Measurements from ENCODE around the gene STEAP1B.
"Not testable (repeated sequence)": the region's sequence is repeated elsewhere in the genome, so short reads cannot be mapped to it uniquely, and the experiment has no call there.

The STEAP1B gene

DNA sequence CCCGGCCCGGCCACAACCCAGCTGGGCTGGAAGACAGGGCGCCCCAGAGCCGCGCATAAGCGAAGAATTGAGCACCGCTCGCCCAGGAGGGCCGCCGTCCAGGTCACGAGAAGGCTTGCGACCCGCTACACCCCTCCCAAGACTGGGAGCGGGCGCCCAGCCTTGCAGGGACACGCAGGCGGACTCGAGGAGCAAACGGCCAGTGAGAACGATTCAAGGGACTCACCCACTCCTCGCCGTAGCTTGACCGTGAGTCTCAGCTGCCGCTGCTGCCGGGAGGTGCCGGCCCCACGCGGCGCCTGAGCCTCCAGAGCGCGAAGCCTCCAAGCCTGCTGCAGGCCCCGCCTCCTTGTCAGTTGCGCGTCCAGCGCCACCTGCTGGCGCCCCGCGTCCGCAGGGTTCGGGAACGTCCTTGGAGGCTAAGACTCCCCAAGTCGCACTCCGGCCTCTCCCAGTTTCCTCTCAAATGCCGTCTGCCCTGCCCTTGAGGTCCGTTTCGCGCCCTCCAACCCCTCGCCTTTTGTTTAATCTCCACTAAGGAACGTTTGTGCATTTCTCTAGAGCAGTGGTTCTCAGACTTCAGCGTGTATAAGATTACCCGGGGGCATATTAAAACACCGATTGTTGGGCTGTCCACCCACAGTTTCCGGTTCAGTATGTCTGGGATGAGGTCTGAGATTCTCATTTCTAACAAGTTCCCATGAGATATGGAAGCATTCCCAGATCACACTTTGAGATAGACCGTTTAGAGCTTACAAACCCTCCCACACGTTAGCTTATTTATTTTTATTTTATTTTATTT, at the start of gene STEAP1B:
Gene STEAP1B (minus strand): TSS at position 301 of the 802 bp plus-strand sequence. CDS start 5,333 bp downstream, outside the sequence.
- ATAC-seq = peak; percentile 95 to 96

DNA sequence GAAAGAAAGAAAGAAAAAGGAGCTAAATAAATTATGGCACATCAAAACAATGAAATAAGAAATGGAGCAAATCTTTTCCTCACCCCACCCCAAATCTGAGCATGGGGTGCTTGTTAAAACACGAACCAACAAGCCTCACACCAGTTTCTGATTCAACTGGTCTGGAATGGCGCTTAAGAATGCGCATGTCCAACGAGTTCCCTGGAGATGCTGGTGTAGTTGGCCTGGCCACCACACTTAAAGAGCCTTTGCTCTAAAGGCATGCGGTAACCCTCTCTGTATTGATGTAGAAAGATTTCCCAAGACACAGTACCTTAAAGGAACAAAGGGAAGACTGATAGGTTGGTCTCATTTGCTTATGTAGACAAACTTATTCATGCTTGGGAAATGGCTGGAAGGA, 49.1 kb upstream of the STEAP1B start:
- no peak for ATAC-seq

DNA sequence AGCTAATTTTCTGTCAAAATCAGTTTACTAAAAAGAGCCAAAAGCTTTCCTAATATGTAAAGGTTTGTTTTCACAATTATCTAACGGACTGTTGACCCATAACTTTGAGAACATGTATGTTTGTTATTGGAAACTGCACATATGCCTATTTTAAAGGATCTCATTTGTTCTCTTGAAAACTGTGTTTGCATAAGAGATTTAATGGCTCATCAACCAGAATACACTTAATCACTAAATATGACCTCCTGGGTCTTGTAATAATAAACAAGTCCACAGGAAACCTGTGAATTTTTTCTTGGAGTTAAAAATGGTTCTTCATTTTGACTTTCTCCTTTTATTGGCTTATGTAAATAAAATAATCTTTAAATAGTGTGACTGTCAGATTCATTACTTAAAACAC, 48.3 kb upstream of the STEAP1B start:
- ATAC-seq = no peak

DNA sequence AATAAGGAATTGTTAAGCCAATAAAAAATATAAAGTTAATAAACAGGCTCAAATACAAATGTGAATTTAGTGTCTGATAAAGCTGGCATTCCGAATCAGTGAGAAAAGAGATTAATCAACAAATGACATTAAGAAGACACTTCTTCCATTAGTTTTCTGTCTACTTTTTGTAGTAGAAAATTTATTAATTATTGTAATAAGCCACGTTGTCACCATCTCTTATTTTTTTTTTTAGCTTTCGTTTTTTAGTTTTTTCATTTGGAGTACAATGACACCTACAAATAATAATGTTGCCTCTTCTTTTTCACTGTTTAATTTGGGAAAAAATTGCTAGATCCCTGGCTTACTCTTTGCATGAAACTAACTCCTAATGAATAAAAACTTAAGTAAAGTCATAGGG, 46.8 kb upstream of the STEAP1B start:
- ATAC-seq = no peak

GRCh38 chr7:22545529-22545928, 45.5 kb upstream of the STEAP1B start:
- no peak for ATAC-seq

- no peak for ATAC-seq
These were observed 44.3 kb upstream of the STEAP1B start for GRCh38 chr7:22544245-22544644.

DNA sequence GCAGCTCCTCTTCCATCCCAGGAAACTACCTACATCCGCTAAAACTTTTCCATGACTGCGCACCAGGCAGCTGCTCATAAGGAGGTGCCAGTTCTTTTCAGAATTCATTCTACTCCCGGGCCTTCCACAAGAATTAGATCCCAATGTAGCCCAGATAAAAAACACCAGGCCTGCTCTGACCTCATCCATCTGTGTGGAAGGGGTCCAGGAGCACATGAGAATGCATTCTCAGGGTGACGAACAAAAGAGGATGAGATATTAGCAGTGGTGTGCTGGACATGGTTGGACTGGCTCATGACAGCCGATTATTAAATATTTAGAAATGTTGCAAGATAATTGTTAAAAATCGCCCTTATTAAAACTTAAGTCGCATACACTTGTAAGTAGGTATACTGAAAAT, 43.2 kb upstream of the STEAP1B start:
- ATAC-seq = no peak

- ATAC-seq = no peak
These were observed 42.7 kb upstream of the STEAP1B start for GRCh38 chr7:22542669-22543068.

DNA sequence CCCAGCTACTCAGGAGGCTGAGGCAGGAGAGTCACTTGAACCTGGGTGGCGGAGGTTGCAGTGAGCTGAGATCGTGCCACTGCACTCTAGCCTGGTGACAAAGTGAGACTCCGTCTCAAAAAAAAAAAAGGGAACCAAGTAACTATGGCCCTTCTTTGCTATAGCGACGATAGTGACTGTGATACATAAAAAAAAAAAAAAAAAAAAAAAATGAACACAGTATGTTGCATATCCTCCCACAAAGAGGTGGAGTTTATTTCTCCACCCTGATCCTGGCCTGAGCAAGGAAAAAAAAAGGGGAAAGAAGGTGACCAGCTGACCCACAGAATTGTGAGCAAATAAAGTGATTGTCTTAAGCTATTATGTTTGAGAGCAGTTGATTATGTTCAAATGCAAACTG, 42.3 kb upstream of the STEAP1B start:
- ATAC-seq = no peak

DNA sequence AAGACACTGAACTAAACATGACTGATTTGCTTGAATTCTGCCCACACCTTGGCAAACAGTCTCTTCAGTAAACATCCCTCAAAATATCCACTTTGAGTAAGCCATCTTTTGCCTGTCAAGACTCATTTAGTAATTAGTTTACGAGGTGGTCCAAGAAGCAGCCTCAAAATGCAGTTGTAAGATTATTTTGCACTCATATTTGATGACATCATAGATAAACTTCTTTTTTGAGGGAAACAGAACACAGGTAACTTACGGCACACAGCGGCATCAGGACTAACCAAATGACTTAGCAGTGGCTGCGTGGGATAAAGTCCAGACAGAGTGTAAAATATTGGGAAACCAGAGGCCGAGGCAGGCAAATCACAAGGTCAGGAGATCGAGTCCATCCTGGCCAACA, 41.8 kb upstream of the STEAP1B start:
- no peak for ATAC-seq

DNA sequence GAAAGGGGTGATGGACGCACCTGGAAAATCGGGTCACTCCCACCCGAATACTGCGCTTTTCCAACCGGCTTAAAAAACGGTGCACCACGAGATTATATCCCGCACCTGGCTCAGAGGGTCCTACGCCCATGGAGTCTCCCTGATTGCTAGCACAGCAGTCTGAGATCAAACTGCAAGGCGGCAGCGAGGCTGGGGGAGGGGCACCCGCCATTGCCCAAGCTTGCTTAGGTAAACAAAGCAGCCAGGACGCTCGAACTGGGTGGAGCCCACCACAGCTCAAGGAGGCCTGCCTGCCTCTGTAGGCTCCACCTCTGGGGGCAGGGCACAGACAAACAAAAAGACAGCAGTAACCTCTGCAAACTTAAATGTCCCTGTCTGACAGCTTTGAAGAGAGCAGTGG, 28.5 kb upstream of the STEAP1B start:
- ATAC-seq = not testable (repeated sequence)

DNA sequence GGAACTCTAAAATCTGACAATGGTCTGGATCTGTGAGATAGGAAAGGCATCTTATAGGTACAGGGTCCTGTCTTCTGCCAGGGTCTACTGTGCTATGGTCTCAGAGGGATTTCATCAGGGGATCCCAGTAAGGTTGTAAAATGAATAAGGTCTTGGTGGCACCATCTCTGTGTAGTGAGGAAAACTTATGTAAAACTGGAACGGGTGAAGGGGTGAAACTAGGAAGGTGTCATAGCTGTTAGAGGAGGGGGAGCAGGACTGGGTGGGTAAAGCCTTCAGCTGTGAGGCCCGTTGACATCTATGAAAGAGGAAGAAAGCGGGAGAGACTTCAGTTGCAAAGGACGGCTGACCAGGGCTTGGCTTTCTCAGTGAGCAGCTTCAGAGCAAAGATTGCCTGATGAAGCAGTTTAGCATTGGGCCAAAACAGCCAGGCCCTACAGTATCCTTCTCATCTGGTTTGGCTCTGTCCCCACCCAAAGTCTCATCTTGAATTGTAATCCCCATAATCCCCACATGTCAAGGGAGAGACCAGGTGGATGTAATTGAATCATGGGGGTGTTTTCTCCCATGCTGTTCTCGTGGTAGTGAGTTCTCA, 24.5 kb upstream of the STEAP1B start:
- not testable (repeated sequence) for ATAC-seq

DNA sequence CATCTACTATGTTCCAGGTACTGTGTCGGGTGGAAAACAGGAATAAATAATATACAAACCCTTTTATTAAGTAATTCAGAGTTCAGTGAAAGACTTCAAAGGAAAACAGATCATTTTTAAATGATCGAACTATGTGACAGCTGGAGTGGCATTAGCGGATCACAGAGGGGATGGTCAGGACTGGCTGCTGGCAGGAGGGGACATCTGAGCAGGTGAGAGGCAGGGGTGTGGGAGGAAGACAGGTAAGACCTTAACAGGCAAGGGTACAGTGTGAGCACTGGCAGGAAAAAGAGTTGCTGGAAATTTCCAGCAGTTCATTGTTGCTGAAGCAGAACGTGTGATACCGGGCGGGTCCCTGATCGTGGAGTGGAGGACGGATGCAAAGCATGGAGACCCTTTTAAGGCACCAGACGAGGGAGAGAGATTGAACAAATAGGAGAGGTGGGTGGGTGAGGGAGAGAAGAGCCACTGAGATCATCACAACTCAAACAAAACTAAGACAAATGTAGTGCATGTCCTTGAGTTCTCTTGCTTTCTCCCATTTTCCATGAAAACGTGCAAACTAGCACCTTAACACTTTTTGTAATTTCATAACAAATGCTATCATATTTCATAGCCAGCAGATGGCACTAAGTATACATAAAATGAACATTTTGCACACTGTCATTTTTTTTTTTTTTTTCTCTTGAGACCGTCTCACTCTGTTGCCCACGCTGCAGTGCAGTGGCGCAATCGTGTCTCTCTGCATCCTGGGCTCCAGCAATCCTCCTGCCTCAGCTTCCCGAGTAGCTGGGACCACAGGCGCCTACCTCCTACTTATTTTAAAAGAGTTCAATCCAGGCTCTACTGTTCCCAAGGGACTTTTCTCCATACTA, 23.7 kb upstream of the STEAP1B start:
- peak in 1 of 2 donors; percentile 44 for ATAC-seq

- ATAC-seq = not testable (repeated sequence)
These were observed 19.6 kb upstream of the STEAP1B start for GRCh38 chr7:22519560-22519959.

DNA sequence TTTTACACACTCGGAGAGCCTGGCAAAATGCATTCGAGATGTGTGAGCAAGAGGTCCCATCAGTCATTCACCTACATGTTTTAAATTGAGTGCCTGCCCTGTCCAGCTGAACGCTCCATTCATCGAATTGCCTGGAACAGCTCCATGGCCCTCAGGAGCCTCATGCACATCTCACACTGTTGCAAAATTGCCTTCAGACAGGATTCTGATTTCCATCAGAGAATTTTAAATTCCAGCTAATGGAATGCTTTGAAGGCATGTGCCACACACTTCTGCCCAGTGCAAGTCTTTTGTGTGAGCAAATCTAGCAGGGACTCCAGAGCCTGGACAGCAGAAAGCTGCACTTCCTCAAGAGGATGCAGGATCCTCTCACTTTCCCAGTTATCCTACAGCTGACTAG, 17.0 kb upstream of the STEAP1B start:
- not testable (repeated sequence) for ATAC-seq

DNA sequence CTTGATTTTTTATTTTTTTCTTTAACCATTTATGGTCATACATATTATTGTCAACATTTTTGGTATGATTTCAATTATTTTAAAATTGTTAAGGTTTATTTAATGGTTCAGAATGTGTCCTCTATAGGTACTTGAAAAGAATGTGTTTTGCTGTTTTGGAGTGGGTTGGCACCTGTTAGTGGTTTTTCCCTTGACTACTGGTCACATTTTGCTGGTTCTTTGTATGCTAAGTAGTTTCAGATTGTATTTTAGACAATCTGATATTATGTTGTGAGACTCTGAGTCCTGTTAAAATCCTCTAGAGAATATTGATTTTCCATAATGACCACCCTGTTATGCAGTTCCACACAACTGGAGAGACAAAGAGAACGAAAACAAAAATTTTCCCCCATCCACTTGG, 15.0 kb upstream of the STEAP1B start:
- not testable (repeated sequence) for ATAC-seq

GRCh38 chr7:22507320-22507719, 7.3 kb upstream of the STEAP1B start:
- not testable (repeated sequence) for ATAC-seq

DNA sequence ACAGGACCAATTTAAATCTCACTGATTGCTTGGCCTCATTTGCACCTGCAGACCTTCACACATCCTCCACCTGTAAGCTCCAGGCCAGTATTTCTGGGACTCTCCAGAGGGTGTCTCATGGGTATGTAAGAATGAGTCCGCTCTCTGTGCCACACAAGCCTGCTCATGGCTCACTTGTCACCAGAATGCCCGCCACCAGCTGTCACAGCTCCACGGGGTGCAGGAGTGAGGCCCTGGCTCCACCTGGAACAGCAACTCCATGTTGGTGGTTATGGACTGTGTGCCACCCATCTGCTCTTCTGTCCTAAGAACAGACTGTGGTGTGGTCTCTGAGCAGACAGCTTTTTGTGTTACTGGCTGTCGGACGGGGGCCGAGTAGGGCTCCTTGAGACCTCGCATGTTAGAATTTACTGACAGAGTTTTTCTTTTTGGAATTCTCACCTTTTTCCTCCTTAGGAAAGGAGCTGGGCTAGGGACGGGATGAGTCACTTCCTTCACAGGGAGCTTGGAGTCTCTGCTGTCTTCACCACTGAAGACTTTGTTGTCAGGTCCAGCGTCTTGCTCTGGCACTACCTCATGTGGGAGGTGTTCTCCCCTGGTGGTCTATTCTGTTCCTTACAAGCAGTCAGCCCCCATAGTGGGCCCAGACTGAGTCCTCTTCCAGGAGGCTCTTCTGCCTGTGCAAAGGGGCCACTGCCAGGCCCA, 6.5 kb upstream of the STEAP1B start:
- not testable (repeated sequence) for ATAC-seq

DNA sequence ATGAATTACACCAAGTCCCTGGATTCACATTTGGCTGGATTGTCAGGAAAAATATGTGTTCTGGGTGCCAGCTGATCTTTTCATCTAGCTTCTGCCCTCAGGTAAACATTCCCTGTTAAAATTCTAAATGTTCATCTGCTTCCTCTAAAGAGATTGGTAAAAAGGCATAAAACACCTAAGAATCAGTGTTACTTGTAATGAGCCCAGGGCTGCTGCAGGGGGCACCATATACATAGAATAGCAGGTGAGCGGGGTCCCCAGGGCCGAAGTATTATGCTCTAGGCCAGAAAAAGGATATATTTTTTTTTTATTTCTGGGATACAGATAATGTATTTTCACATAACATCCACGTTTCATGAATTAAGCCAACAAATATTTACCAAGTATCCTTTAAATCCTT, 4.5 kb upstream of the STEAP1B start:
- ATAC-seq = not testable (repeated sequence)

DNA sequence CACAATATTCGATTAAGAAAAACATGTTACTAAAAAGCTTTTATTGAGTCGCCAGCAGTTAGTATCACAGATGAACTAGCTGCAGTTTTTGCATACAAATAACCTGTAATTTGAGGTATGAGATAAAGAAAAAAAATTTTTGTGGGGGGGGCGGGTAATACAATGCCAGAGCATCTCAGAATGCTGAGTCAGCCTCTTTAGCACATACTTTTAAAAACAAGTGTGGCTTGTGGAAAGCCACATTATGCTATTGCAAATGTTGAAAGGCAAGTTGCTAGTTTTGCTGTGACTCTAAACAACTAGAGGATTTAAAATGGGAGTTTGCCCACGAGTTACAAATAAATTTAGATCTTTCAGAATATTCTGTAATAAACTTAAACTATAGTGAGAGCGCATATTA, 2.1 kb upstream of the STEAP1B start:
- not testable (repeated sequence) for ATAC-seq

DNA sequence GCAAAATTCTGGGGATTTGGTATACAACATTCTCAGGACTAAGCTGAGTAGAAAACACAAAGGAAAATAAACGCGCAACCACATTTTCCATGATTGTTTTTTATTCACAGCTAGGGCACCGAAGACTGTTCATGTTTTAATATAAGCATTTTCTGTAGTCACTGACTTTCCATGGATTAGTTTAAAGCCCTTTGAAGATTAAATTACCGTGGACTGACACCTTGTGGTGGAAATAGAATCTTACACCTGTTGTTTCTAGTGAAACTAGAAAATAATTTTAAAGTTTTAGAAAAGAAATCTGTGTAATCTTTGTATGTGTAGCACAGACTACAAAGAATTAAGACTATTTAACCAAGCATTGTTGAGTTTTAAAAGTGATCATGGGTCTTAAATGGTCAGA, 1.3 kb upstream of the STEAP1B start:
- not testable (repeated sequence) for ATAC-seq

DNA sequence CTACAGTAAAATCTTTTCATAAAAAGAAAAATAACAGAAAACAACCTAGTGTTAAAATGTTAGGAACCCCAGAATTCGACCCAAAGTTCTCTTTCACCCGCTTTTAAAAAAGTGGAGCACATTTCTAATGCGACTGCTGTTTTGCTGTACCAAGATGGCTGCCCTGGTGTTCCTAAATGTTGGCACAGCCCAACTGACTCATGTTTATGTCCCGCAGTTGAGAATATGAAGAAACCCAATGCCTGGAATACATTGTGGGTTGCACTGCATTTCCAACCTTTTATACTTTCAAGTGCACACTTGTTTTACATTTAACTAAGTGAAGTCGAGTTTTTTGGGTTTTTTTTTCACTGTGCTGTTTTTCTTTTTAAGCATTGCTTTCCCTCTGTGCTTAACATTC, 944 bp downstream of the STEAP1B start:
- ATAC-seq = no peak

GRCh38 chr7:22496912-22497311, 3.1 kb downstream of the STEAP1B start:
- ATAC-seq = not testable (repeated sequence)

Data from activated CD4-positive, CD25-positive, alpha-beta regulatory T cell treated with anti-CD3 and anti-CD28 coated beads, Interleukin-2, amount 50 U/mL, for 24 hours (primary cell).